GM19395 (cell line): ENCODE measurements around the gene TCOF1.

Experiments
- ATAC-seq: cut with Tn5 transposase; IDR thresholded peaks from one replicate; pipeline ENCODE4 v1.9.1; 2021; ENCODE audit warnings: mild to moderate bottlenecking, moderate library complexity; ENCODE audit not compliant: unreplicated experiment

TCOF1 gene

GRCh38 chr5:150322202-150322601 is 35.3 kb upstream of the TCOF1 start:
- ATAC-seq: no peak

GRCh38 chr5:150323092-150323491 is 34.4 kb upstream of the TCOF1 start:
- ATAC-seq: no peak

GRCh38 chr5:150323819-150324218 is 33.7 kb upstream of the TCOF1 start:
- ATAC-seq: no peak

GRCh38 chr5:150325426-150325825 is 32.1 kb upstream of the TCOF1 start:
- ATAC-seq: no peak

- no peak for ATAC-seq
Measured at GRCh38 chr5:150326707-150327106, 30.8 kb upstream of the TCOF1 start.

GRCh38 chr5:150327139-150327538 is 30.4 kb upstream of the TCOF1 start:
- ATAC-seq: no peak

GRCh38 chr5:150328515-150328914 is 29.0 kb upstream of the TCOF1 start:
- no peak for ATAC-seq

GRCh38 chr5:150329038-150329437 is 28.5 kb upstream of the TCOF1 start:
- ATAC-seq: no peak

GRCh38 chr5:150329881-150330876 is 27.3 kb upstream of the TCOF1 start:
- no peak for ATAC-seq

GRCh38 chr5:150333400-150333799 is 24.1 kb upstream of the TCOF1 start:
- ATAC-seq: no peak

- no peak for ATAC-seq
Measured at GRCh38 chr5:150335778-150336177, 21.7 kb upstream of the TCOF1 start.

GRCh38 chr5:150338546-150338945 is 19.0 kb upstream of the TCOF1 start:
- no peak for ATAC-seq

GRCh38 chr5:150339165-150339564 is 18.3 kb upstream of the TCOF1 start:
- no peak for ATAC-seq

- no peak for ATAC-seq
Measured at GRCh38 chr5:150339841-150340240, 17.7 kb upstream of the TCOF1 start.

- ATAC-seq: no peak
Measured at GRCh38 chr5:150340614-150341255, 16.8 kb upstream of the TCOF1 start.

- ATAC-seq: no peak
Measured at GRCh38 chr5:150341331-150341730, 16.2 kb upstream of the TCOF1 start.

- no peak for ATAC-seq
Measured at GRCh38 chr5:150341989-150342388, 15.5 kb upstream of the TCOF1 start.

GRCh38 chr5:150342583-150342982 is 14.9 kb upstream of the TCOF1 start:
- ATAC-seq: no peak

GRCh38 chr5:150343994-150344631 is 13.4 kb upstream of the TCOF1 start:
- no peak for ATAC-seq

- no peak for ATAC-seq
Measured at GRCh38 chr5:150345716-150346115, 11.8 kb upstream of the TCOF1 start.

- ATAC-seq: no peak
Measured at GRCh38 chr5:150346592-150346991, 10.9 kb upstream of the TCOF1 start.

GRCh38 chr5:150347003-150347402 is 10.5 kb upstream of the TCOF1 start:
- no peak for ATAC-seq
